ENCODE measurements around the gene ARHGAP21.

ARHGAP21 gene

GRCh38 chr10:24579448-24579847, 144.2 kb downstream of the ARHGAP21 start:
- DNase-seq (ENCODE audit: low read depth), result no peak
- TF ChIP-seq CTCF (IDR thresholded peaks at IDR 0.05; ENCODE audit: control insufficient read depth, insufficient read depth, low read depth, low read length, missing control alignments), result no peak
- no peak overlapping the region for H3K4me3 ChIP-seq (ENCODE audit: control insufficient read depth, low read depth, low read length)

- DNase-seq (ENCODE audit: low read depth), result no peak
These were observed 148.1 kb downstream of the ARHGAP21 start for GRCh38 chr10:24575481-24576002.

GRCh38 chr10:24574578-24575155, 149.0 kb downstream of the ARHGAP21 start:
- no peak for DNase-seq (ENCODE audit: low read depth)
- no peak for TF ChIP-seq CTCF (IDR thresholded peaks at IDR 0.05; ENCODE audit: control insufficient read depth, insufficient read depth, low read depth, low read length, missing control alignments)
- no peak overlapping the region for H3K4me3 ChIP-seq (ENCODE audit: control insufficient read depth, low read depth, low read length)

More at GRCh38 chr10:24575481-24576002, 148.1 kb downstream of the ARHGAP21 start:
- no peak overlapping the region for H3K4me3 ChIP-seq (ENCODE audit: control insufficient read depth, low read depth, low read length)
- no peak for TF ChIP-seq CTCF (IDR thresholded peaks at IDR 0.05; ENCODE audit: control insufficient read depth, insufficient read depth, low read depth, low read length, missing control alignments)

- no peak for TF ChIP-seq CTCF (IDR thresholded peaks at IDR 0.05; ENCODE audit: control insufficient read depth, insufficient read depth, low read depth, low read length, missing control alignments)
- H3K4me3 ChIP-seq (ENCODE audit: control insufficient read depth, low read depth, low read length), result no peak overlapping the region
- DNase-seq (ENCODE audit: low read depth), result no peak
These were observed 149.5 kb downstream of the ARHGAP21 start for GRCh38 chr10:24574161-24574560.

GRCh38 chr10:24571870-24572450, 151.7 kb downstream of the ARHGAP21 start:
- H3K4me3 ChIP-seq (ENCODE audit: control insufficient read depth, low read depth, low read length), result no peak overlapping the region
- no peak for DNase-seq (ENCODE audit: low read depth)
- no peak for TF ChIP-seq CTCF (IDR thresholded peaks at IDR 0.05; ENCODE audit: control insufficient read depth, insufficient read depth, low read depth, low read length, missing control alignments)

GRCh38 chr10:24570658-24571426, 152.8 kb downstream of the ARHGAP21 start:
- H3K4me3 ChIP-seq (ENCODE audit: control insufficient read depth, low read depth, low read length), result no peak overlapping the region
- no peak for DNase-seq (ENCODE audit: low read depth)
- TF ChIP-seq CTCF (IDR thresholded peaks at IDR 0.05; ENCODE audit: control insufficient read depth, insufficient read depth, low read depth, low read length, missing control alignments), result no peak

All from AG09309 (cell line).